ENCODE data around the gene ZNF423. TPM values are rescaled to one million over a fixed set of nuclear protein-coding genes. Genes with fewer than 3 reads are reported as not detected.

Gene ZNF423
- total and polyA plus RNA-seq, 2 experiments from 2014 or later = 14.9 to 41.8 TPM

GRCh38 chr16:49631187-49632041 lies 224.5 kb downstream of the ZNF423 start:
- no peak overlapping the region for H3K4me3 ChIP-seq
- no peaks in the 10 kb centered on the region; the same call in 1 of the 2 replicates for H4K20me1 ChIP-seq (replicated peaks; ENCODE audit: insufficient read depth)
- Mint-ChIP-seq H3K36me3 (ENCODE audit: low read depth) (peaks cover 11% of the 10 kb centered on the region; the same call in 2 of the 3 replicates), H3K4me1 (peaks cover 8% of the 10 kb centered on the region; the same call in 2 of the 3 replicates), H3K27me3 (ENCODE audit: insufficient read depth, low read depth, poor library complexity) (peaks cover 2% of the 10 kb centered on the region), H3K27ac (no peak overlapping the region; the same call in 1 of the 2 replicates), H3K9me3 (no peaks in the 10 kb centered on the region), H3K4me3 (no peak overlapping the region)
- DNase-seq (ENCODE audit: low spot score) (no peak), ATAC-seq (no peak)
- H3K4me1 ChIP-seq (ENCODE audit: insufficient read depth) = no peaks in the 10 kb centered on the region
- no peak overlapping the region for H2AFZ ChIP-seq
- no peaks in the 10 kb centered on the region for H3K36me3 ChIP-seq (ENCODE audit: insufficient read depth)
- H3K27ac ChIP-seq (ENCODE audit: low read depth) = no peak overlapping the region
- 0 out of 2 replicates have a peak, but pooled peaks cover 4% of the 10 kb centered on the region for H3K9me2 ChIP-seq (ENCODE audit: insufficient read depth)
- no peak overlapping the region for H3K4me2 ChIP-seq
- no peaks in the 10 kb centered on the region for H3F3A ChIP-seq (replicated peaks; ENCODE audit: low read depth)
- H3K79me2 ChIP-seq (replicated peaks; ENCODE audit: insufficient read depth) = no peaks in the 10 kb centered on the region
- no peak for TF ChIP-seq CREB1 (CRISPR knock-in tag; IDR thresholded peaks at IDR 0.05; ENCODE audit: low read depth)
- TF ChIP-seq ETS1 (IDR thresholded peaks at IDR 0.05) = no peak
- no peak for TF ChIP-seq CTCF (conservative IDR thresholded peaks at IDR 0.05; ENCODE audit: low read depth in 2 of 2)
- TF ChIP-seq STAT1 (IDR thresholded peaks at IDR 0.05; ENCODE audit: unreplicated experiment) = no peak
- H3K27me3 ChIP-seq (ENCODE audit: insufficient read depth) = no peaks in the 10 kb centered on the region

- H3K4me3 ChIP-seq = no peak overlapping the region
- Mint-ChIP-seq H3K27me3 (ENCODE audit: insufficient read depth, low read depth, poor library complexity) (peaks cover 2% of the 10 kb centered on the region), H3K4me1 (peaks cover 8% of the 10 kb centered on the region; the same call in 2 of the 3 replicates), H3K4me3 (no peak overlapping the region), H3K27ac (no peak overlapping the region), H3K9me3 (no peaks in the 10 kb centered on the region), H3K36me3 (ENCODE audit: low read depth) (peaks cover 6% of the 10 kb centered on the region; the same call in 2 of the 3 replicates)
- H3K4me2 ChIP-seq = no peak overlapping the region
- no peaks in the 10 kb centered on the region for H3K4me1 ChIP-seq (ENCODE audit: insufficient read depth)
- H3K36me3 ChIP-seq (ENCODE audit: insufficient read depth) = no peaks in the 10 kb centered on the region
- no peaks in the 10 kb centered on the region; the same call in 1 of the 2 replicates for H4K20me1 ChIP-seq (replicated peaks; ENCODE audit: insufficient read depth)
- ATAC-seq = no peak
- no peak for DNase-seq (ENCODE audit: low spot score)
- H3K9me2 ChIP-seq (ENCODE audit: insufficient read depth) = 0 out of 2 replicates have a peak, but pooled peaks cover 8% of the 10 kb centered on the region
- H3F3A ChIP-seq (replicated peaks; ENCODE audit: low read depth) = no peaks in the 10 kb centered on the region
- no peak overlapping the region for H3K27ac ChIP-seq (ENCODE audit: low read depth)
- H2AFZ ChIP-seq = no peak overlapping the region
- no peaks in the 10 kb centered on the region for H3K79me2 ChIP-seq (replicated peaks; ENCODE audit: insufficient read depth)
- H3K27me3 ChIP-seq (ENCODE audit: insufficient read depth) = no peaks in the 10 kb centered on the region
- TF ChIP-seq CREB1 (CRISPR knock-in tag; IDR thresholded peaks at IDR 0.05; ENCODE audit: low read depth) = no peak
- TF ChIP-seq POLR2AphosphoS5 (IDR thresholded peaks at IDR 0.05; ENCODE audit: low read depth) = no peak
- TF ChIP-seq ZNF114 (CRISPR knock-in tag; IDR thresholded peaks at IDR 0.05) = no peak
- TF ChIP-seq REST (IDR thresholded peaks at IDR 0.05; ENCODE audit: unreplicated experiment) = no peak
- no peak for TF ChIP-seq JUNB (IDR thresholded peaks at IDR 0.05; ENCODE audit: unreplicated experiment)
Observed at GRCh38 chr16:49630783-49631182, 225.1 kb downstream of the ZNF423 start.
